ENCODE results near the gene EXOC3L4. TPM values are rescaled to one million over a fixed set of nuclear protein-coding genes. Genes with fewer than 3 reads are reported as not detected.

The EXOC3L4 gene
- total RNA-seq, 1 experiment from 2014 or later = 1.7 TPM

- Histone ChIP-seq H3K27me3 (ENCODE audit: insufficient read depth, low read depth) (no peaks in the 10 kb centered on the region), H3K4me2 (peak overlapping the region; percentile 63), H3K79me2 (ENCODE audit: low read depth) (no peaks in the 10 kb centered on the region), H3K27ac (peak overlapping the region; percentile 83), H3F3A (ENCODE audit: insufficient read depth, low read depth) (peaks cover 47% of the 10 kb centered on the region), H3K4me1 (replicated peaks; ENCODE audit: insufficient read depth) (peaks cover 50% of the 10 kb centered on the region), H3K36me3 (ENCODE audit: low read depth) (no peaks in the 10 kb centered on the region), H3K4me3 (no peak overlapping the region), H4K20me1 (ENCODE audit: insufficient read depth) (no peaks in the 10 kb centered on the region), H3K9me2 (ENCODE audit: insufficient read depth) (no peaks in the 10 kb centered on the region), H3K9me3 (ENCODE audit: insufficient read depth, low read depth) (no peaks in the 10 kb centered on the region), H2AFZ (no peak overlapping the region)
- POLR2A ChIA-PET (ENCODE audit: unreplicated experiment) = no interaction called here
- BruUV-seq (replicated peaks) = no TSS peak
- intact Hi-C loops (cut with micrococcal nuclease; ENCODE audit: unreplicated experiment) = no loop called here
- CTCF ChIA-PET = interaction anchor here (0.6 to 0.7 kb wide), 2 partner anchors 14 to 193 kb away, joined by 3 to 6 read pairs; no protein-coding TSS in a partner anchor
- TF ChIP-seq EZH2 (IDR thresholded peaks at IDR 0.05; ENCODE audit: low read depth) (no peak), CTCF (conservative IDR thresholded peaks at IDR 0.05) (no peak)
- no peak for DNase-seq
Measured at GRCh38 chr14:103099081-103099732, 4.7 kb downstream of the EXOC3L4 start.

- Histone ChIP-seq H3K9me3 (ENCODE audit: insufficient read depth, low read depth) (no peaks in the 10 kb centered on the region), H3K79me2 (ENCODE audit: low read depth) (no peaks in the 10 kb centered on the region), H3K27ac (peak overlapping the region; percentile 83), H3K4me3 (peak overlapping the region; percentile 9; the same call in 1 of the 2 replicates), H3F3A (ENCODE audit: insufficient read depth, low read depth) (peaks cover 47% of the 10 kb centered on the region), H3K36me3 (ENCODE audit: low read depth) (no peaks in the 10 kb centered on the region), H4K20me1 (ENCODE audit: insufficient read depth) (no peaks in the 10 kb centered on the region), H2AFZ (peak overlapping the region; percentile 44), H3K9me2 (ENCODE audit: insufficient read depth) (no peaks in the 10 kb centered on the region), H3K4me1 (replicated peaks; ENCODE audit: insufficient read depth) (peaks cover 56% of the 10 kb centered on the region), H3K4me2 (peak overlapping the region; percentile 63), H3K27me3 (ENCODE audit: insufficient read depth, low read depth) (no peaks in the 10 kb centered on the region)
- TF ChIP-seq CTCF (conservative IDR thresholded peaks at IDR 0.05) = no peak
- TF ChIP-seq EZH2 (IDR thresholded peaks at IDR 0.05; ENCODE audit: low read depth) = no peak
- POLR2A ChIA-PET (ENCODE audit: unreplicated experiment) = interaction anchor here (0.5 kb wide), 1 partner anchor 1144 kb away, joined by 10 read pairs; no protein-coding TSS in a partner anchor
- CTCF ChIA-PET = interaction anchor here (0.5 to 0.8 kb wide), 6 partner anchors 15 to 300 kb away, joined by 3 to 18 read pairs (median 4); no protein-coding TSS in a partner anchor
- peak in 1 of 2 experiments; percentile 77 for DNase-seq
- no TSS peak for BruUV-seq (replicated peaks)
- intact Hi-C loops (cut with micrococcal nuclease; ENCODE audit: unreplicated experiment) = loop anchor here (1.0 to 10.0 kb wide), 2 partner anchors 9 to 295 kb away; no protein-coding TSS in a partner anchor
Measured at GRCh38 chr14:103099733-103100280, 5.3 kb downstream of the EXOC3L4 start.

- H3K4me3 ChIP-seq = peak overlapping the region; percentile 9; the same call in 1 of the 2 replicates
- ChIA-PET CTCF (interaction anchor here (0.5 to 1.2 kb wide), 6 partner anchors 19 to 406 kb away, joined by 3 to 18 read pairs (median 5); no protein-coding TSS in a partner anchor), POLR2A (ENCODE audit: unreplicated experiment) (interaction anchor here (0.5 to 0.7 kb wide), 4 partner anchors 10 to 1144 kb away, joined by 3 to 10 read pairs (median 6); no protein-coding TSS in a partner anchor)
- H3F3A ChIP-seq (ENCODE audit: insufficient read depth, low read depth) = peaks cover 47% of the 10 kb centered on the region
- no peaks in the 10 kb centered on the region for H3K27me3 ChIP-seq (ENCODE audit: insufficient read depth, low read depth)
- H3K36me3 ChIP-seq (ENCODE audit: low read depth) = no peaks in the 10 kb centered on the region
- H3K79me2 ChIP-seq (ENCODE audit: low read depth) = no peaks in the 10 kb centered on the region
- no peak for TF ChIP-seq EZH2 (IDR thresholded peaks at IDR 0.05; ENCODE audit: low read depth)
- no peak for TF ChIP-seq CTCF (conservative IDR thresholded peaks at IDR 0.05)
- DNase-seq = peak; percentile 85 to 93
- peaks cover 63% of the 10 kb centered on the region for H3K4me1 ChIP-seq (replicated peaks; ENCODE audit: insufficient read depth)
- BruUV-seq (replicated peaks) = no TSS peak
- no peaks in the 10 kb centered on the region for H3K9me2 ChIP-seq (ENCODE audit: insufficient read depth)
- no peaks in the 10 kb centered on the region for H3K9me3 ChIP-seq (ENCODE audit: insufficient read depth, low read depth)
- peak overlapping the region; percentile 83 for H3K27ac ChIP-seq
- peak overlapping the region; percentile 63 for H3K4me2 ChIP-seq
- H4K20me1 ChIP-seq (ENCODE audit: insufficient read depth) = no peaks in the 10 kb centered on the region
- peak overlapping the region; percentile 44 for H2AFZ ChIP-seq
- intact Hi-C loops (cut with micrococcal nuclease; ENCODE audit: unreplicated experiment) = loop anchor here (1.0 to 10.0 kb wide), 2 partner anchors 9 to 294 kb away; no protein-coding TSS in a partner anchor
Measured at GRCh38 chr14:103100281-103101121, 6.0 kb downstream of the EXOC3L4 start.
